HepG2 (cell line): ENCODE results near the gene NARF. TPM values are rescaled to one million over a fixed set of nuclear protein-coding genes. Genes with fewer than 3 reads are reported as not detected.
A peak's percentile ranks its signal among the peaks of the same experiment; 100 is the strongest.

ENCODE experiments used
- CSRNP2 ChIP-seq: sonication (generic); formaldehyde crosslinking; conservative IDR thresholded peaks from 2 replicates; pipeline ENCODE4 v1.8.0; 2022; ENCODE audit warnings: low read depth, missing genetic modification reagents
- E2F2 ChIP-seq: sonication (generic); formaldehyde crosslinking; IDR thresholded peaks from 2 replicates; pipeline ENCODE4 v1.4.0; 2020; ENCODE audit warnings: missing genetic modification reagents, borderline replicate concordance
- JUN ChIP-seq: sonication (generic); formaldehyde crosslinking; IDR thresholded peaks from 2 replicates; pipeline ENCODE4 v1.4.0; 2020; ENCODE audit warnings: mild to moderate bottlenecking, missing genetic modification reagents
- NPAS2 ChIP-seq: sonication (generic); formaldehyde crosslinking; IDR thresholded peaks from 2 replicates; pipeline ENCODE4 v1.8.0; 2022; ENCODE audit warnings: mild to moderate bottlenecking, missing genetic modification reagents, borderline replicate concordance
- POGK ChIP-seq: sonication (generic); formaldehyde crosslinking; conservative IDR thresholded peaks from 2 replicates; pipeline ENCODE4 v1.8.0; 2022; ENCODE audit warnings: mild to moderate bottlenecking, moderate library complexity, missing genetic modification reagents
- RAD51 ChIP-seq: fragments of 450-650 bp; IDR thresholded peaks from 2 replicates; pipeline ENCODE4 v1.6.1; 2016; ENCODE audit warnings: borderline replicate concordance
- SIX4 ChIP-seq: sonication (generic); formaldehyde crosslinking; IDR thresholded peaks from 2 replicates; pipeline ENCODE4 v1.4.0; 2020; ENCODE audit warnings: missing genetic modification reagents
- SP4 ChIP-seq: sonication (generic); formaldehyde crosslinking; IDR thresholded peaks from 2 replicates; pipeline ENCODE4 v1.8.1; 2023; ENCODE audit warnings: mild to moderate bottlenecking, missing genetic modification reagents
- SUZ12 ChIP-seq: fragments of 150-350 bp; IDR thresholded peaks from 2 replicates; pipeline ENCODE4 v1.6.1; 2014; ENCODE audit warnings: low read depth, low read length
- ZFP36 ChIP-seq: fragments of 150-350 bp; IDR thresholded peaks from 2 replicates; pipeline ENCODE4 v1.6.1; 2018; ENCODE audit warnings: borderline replicate concordance, low read length, low read depth; ENCODE audit not compliant: partially characterized antibody
- ZFP41 ChIP-seq: sonication (generic); formaldehyde crosslinking; IDR thresholded peaks from 2 replicates; pipeline ENCODE4 v1.4.0; 2020; ENCODE audit warnings: mild to moderate bottlenecking, missing genetic modification reagents, borderline replicate concordance
- ZHX1 ChIP-seq: sonication (generic); formaldehyde crosslinking; IDR thresholded peaks from 2 replicates; pipeline ENCODE4 v1.8.1; 2022; ENCODE audit warnings: low read depth, mild to moderate bottlenecking, missing genetic modification reagents
- ZNF326 ChIP-seq: sonication (generic); formaldehyde crosslinking; IDR thresholded peaks from 2 replicates; pipeline ENCODE4 v1.4.0; 2020; ENCODE audit warnings: missing genetic modification reagents, borderline replicate concordance
- ZNF772 ChIP-seq: sonication (generic); formaldehyde crosslinking; IDR thresholded peaks from 2 replicates; pipeline ENCODE4 v1.5.0; 2020; ENCODE audit warnings: mild to moderate bottlenecking, missing genetic modification reagents
- ZNF775 ChIP-seq: sonication (generic); formaldehyde crosslinking; IDR thresholded peaks from 2 replicates; pipeline ENCODE4 v1.4.0; 2020; ENCODE audit warnings: missing genetic modification reagents, mild to moderate bottlenecking, moderate library complexity, borderline replicate concordance
- ZSCAN21 ChIP-seq: sonication (generic); formaldehyde crosslinking; IDR thresholded peaks from 2 replicates; pipeline ENCODE4 v1.8.0; 2022; ENCODE audit warnings: mild to moderate bottlenecking, missing genetic modification reagents, moderate library complexity, borderline replicate concordance
- polyA plus RNA-seq, 8 experiments: library from polyadenylated mRNA; depleted of rRNA in 3 of 8; stranded (reverse) in 7 of 8; unstranded in 1 of 8; fragments of >200 nt; fragmentation: Illumina TruSeq in 4 of 8; extraction: Trizol in 4 of 8; gene quantifications; 2 replicates each; pipeline versions ENCODE4 v1.2.1 to v1.2.3, GENCODE V29; 2011 to 2016; ENCODE audit warnings: low read depth in 4 of 8, missing spikeins in 1 of 8, mixed read lengths in 1 of 8; ENCODE audit not compliant: insufficient read depth in 1 of 8
- total RNA-seq, 5 experiments: library from RNA; depleted of rRNA; stranded (reverse); fragments of >200 nt; fragmentation: Illumina TruSeq; extraction: Trizol; gene quantifications; 2 replicates each; pipeline ENCODE4 v1.2.3, GENCODE V29; 2016; ENCODE audit warnings: low read depth in 1 of 5
- TF ChIP-seq, protein P1 (sequence below): sonication (generic); formaldehyde crosslinking; IDR thresholded peaks from 2 replicates; pipeline ENCODE4 v1.5.0; 2020; ENCODE audit warnings: missing genetic modification reagents

Gene NARF
- total and polyA plus RNA-seq, 2 of the 13 experiments (the other 11 are each of a cell fraction or from before 2014, with no cell fraction given), result 61.1 to 144 TPM

GRCh38 chr17:82503728-82504308 lies 45.3 kb downstream of the NARF start (continued):
- TF ChIP-seq JUN (CRISPR knock-in tag), result no peak
- peak; percentile 69; the same call in 1 of the 2 replicates for TF ChIP-seq E2F2 (CRISPR knock-in tag)
- no peak for TF ChIP-seq SP4 (CRISPR knock-in tag)
- no peak for TF ChIP-seq NPAS2 (CRISPR knock-in tag)
- peak; percentile 69; the same call in 1 of the 2 replicates for TF ChIP-seq POGK
- TF ChIP-seq ZSCAN21 (CRISPR knock-in tag), result peak; percentile 76
- TF ChIP-seq ZFP41 (CRISPR knock-in tag), result no peak; the same call in 1 of the 2 replicates
- no peak for TF ChIP-seq RAD51
- no peak for TF ChIP-seq ZNF775 (CRISPR knock-in tag)
- no peak for TF ChIP-seq CSRNP2 (CRISPR knock-in tag)
- peak; percentile 48; the same call in 1 of the 2 replicates for TF ChIP-seq ZHX1
- no peak for TF ChIP-seq ZNF326 (CRISPR knock-in tag)
- TF ChIP-seq, protein P1, sequence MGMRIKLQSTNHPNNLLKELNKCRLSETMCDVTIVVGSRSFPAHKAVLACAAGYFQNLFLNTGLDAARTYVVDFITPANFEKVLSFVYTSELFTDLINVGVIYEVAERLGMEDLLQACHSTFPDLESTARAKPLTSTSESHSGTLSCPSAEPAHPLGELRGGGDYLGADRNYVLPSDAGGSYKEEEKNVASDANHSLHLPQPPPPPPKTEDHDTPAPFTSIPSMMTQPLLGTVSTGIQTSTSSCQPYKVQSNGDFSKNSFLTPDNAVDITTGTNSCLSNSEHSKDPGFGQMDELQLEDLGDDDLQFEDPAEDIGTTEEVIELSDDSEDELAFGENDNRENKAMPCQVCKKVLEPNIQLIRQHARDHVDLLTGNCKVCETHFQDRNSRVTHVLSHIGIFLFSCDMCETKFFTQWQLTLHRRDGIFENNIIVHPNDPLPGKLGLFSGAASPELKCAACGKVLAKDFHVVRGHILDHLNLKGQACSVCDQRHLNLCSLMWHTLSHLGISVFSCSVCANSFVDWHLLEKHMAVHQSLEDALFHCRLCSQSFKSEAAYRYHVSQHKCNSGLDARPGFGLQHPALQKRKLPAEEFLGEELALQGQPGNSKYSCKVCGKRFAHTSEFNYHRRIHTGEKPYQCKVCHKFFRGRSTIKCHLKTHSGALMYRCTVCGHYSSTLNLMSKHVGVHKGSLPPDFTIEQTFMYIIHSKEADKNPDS (CRISPR knock-in tag), result 0 out of 2 replicates have a peak, but pooled peaks have one; percentile 28
- TF ChIP-seq SIX4, result no peak
- no peak for TF ChIP-seq ZFP36
- TF ChIP-seq SUZ12, result no peak
- TF ChIP-seq ZNF772 (CRISPR knock-in tag), result peak; percentile 92
